Measurements from ENCODE around the gene PXDN.

GRCh38 chr2:1697601-1698000 lies 46.7 kb downstream of the PXDN start:
- TF ChIP-seq ZBTB33 (IDR thresholded peaks at IDR 0.05) (no peak), CTCF (IDR thresholded peaks at IDR 0.05 in 2 of 3, conservative IDR thresholded peaks at IDR 0.05 in 1 of 3; ENCODE audit: control insufficient read depth in 2 of 3, extremely low read depth in 1 of 3, insufficient read depth in 1 of 3, low read depth in 3 of 3, low read length in 3 of 3) (no peak), TAF1 (IDR thresholded peaks at IDR 0.05; ENCODE audit: borderline replicate concordance, low read depth, low read length) (no peak), ZBTB40 (IDR thresholded peaks at IDR 0.05; ENCODE audit: borderline replicate concordance) (no peak), CREM (IDR thresholded peaks at IDR 0.05; ENCODE audit: low read depth) (no peak), RB1 (IDR thresholded peaks at IDR 0.05; ENCODE audit: borderline replicate concordance) (no peak), EGR1 (IDR thresholded peaks at IDR 0.05; ENCODE audit: borderline replicate concordance in 1 of 2, low read depth in 2 of 2, low read length in 2 of 2) (no peak), EP300 (IDR thresholded peaks at IDR 0.05; ENCODE audit: borderline replicate concordance in 1 of 2, control insufficient read depth in 1 of 2, low read depth in 2 of 2, low read length in 2 of 2) (no peak), POLR2A (IDR thresholded peaks at IDR 0.05; ENCODE audit: low read depth, low read length) (no peak), GABPA (IDR thresholded peaks at IDR 0.05; ENCODE audit: low read depth) (no peak), SREBF1 (IDR thresholded peaks at IDR 0.05; ENCODE audit: low read length) (no peak), RAD21 (IDR thresholded peaks at IDR 0.05; ENCODE audit: insufficient read depth, low read depth, low read length) (no peak), FOXK2 (IDR thresholded peaks at IDR 0.05) (no peak)

All from GM12878 (cell line).